Adipose tissue (tissue), 3 donors: ENCODE measurements around the gene TBC1D14. TPM values are rescaled to one million over a fixed set of nuclear protein-coding genes. Genes with fewer than 3 reads are reported as not detected.
"Not testable (repeated sequence)": the region's sequence is repeated elsewhere in the genome, so short reads cannot be mapped to it uniquely, and the experiment has no call there.

ENCODE experiments used
- H3K27ac ChIP-seq: one replicate; pipeline ENCODE4 v1.5.1; 2013; ENCODE audit warnings: low read depth, low read length
- WGBS, 3 donors: extraction: QIAGEN DNeasy Blood & Tissue Kit; methylation state at CpG; one replicate each; pipeline ENCODE4 v1.1.7; 2013; 5-methylcytosine and 5-hydroxymethylcytosine counted together
- polyA plus RNA-seq, 3 donors: library from polyadenylated mRNA; stranded (reverse); fragments of 200-250 nt; gene quantifications; one replicate each; pipeline ENCODE4 v1.2.3, GENCODE V29; 2013
- donor health status: healthy with polysubstance abuse.
- donor health status: Bipolar disorder and iron deficiency.
- donor health status: healthy.

The TBC1D14 gene
- polyA plus RNA-seq, 3 donors = 12.2 to 22.9 (median 22.9) TPM

DNA sequence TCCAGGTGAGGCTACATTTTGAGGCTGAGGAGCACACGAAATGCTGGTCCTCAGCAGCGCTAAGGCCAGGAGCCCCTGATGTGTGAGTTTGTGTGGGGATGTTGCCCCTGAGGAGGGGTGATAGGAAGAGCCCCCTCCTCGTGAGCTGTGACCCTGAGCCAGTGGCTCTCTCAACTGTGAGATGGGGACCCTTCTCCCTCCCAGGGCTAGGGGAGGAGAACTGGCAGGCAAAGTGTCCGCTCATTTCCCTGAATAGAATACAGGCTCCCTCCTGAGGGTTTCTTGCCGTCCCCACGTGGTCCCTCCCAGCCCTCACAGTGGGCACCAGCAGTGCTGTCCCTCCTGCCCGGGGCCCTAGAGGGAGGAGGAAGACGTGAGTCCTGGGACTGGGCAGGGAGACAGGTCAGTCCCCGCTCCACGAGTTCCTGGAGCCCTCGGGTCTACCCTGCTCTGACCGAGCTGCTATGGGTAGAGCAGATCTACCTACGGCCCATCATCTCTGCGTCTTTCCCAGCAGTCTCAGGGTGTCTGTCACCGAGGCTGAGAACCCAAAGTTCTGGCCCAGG, 21.0 kb upstream of the TBC1D14 start:
- H3K27ac ChIP-seq = no peak overlapping the region
- WGBS, 3 donors = 77 to 81% (median 81%) methylated on average over 15 of the region's 15 CpGs

DNA sequence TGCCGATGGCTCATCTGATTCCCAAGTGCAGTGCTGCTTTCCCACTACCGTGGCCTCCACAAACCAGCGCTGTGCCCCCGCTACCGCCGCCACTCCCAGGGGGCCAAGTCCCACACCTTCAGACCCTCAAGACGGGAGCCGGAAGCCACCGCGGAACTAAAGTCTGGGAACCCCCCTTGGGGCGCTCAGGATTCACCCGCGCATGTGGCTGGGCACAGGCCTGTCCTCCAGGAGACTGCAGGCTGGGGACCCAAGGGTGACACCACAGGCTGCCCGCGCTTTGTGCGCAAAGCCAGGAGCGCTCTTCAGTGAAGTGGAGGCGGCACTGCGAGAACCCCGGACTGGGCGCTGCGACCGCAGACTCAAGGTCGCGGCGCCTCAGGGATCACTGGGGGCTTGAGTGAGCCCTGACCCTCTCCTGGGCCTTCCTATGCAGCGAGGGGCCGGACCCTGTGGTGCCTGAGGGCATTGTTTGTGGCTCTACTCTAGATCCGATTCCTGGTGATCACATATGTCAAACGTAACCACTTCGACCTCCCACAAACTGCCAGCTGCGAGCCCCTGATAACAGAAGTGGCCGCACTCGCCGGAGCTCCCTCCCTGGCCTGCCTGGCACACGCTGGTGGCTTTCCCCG, 20.4 kb upstream of the TBC1D14 start:
- no peak overlapping the region for H3K27ac ChIP-seq
- WGBS, 3 donors = 84 to 90% (median 89%) methylated on average over 37 of the region's 37 CpGs

DNA sequence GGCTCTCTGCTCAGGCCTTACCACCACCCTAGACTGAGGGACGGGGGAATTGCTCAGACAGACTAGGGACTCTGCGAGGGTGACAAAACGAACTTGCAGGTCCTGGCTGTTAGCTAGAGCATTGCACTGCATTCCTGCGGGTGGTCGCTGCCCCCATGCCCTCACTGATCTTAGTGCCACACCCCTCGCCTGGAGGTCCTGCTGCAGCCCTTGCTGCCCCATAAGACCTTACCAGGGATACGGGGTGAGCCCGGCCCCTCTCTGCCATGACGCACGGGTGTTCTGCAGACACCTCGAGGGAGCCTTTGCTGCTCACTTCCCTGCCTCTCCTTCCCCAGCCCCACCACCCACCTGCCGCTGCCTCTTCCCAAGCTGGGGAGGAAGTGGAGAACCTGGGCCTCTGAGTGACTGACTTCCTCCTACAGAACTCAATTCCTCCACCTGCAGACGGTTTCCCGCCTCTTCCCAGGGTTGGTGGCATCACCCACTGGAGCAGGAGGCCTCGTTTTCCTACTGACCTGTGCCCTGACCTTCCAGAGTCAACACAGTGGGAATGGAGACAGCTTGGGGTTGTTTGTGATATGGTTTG, 19.8 kb upstream of the TBC1D14 start:
- no peak overlapping the region for H3K27ac ChIP-seq
- 76 to 92% (median 80%) methylated on average over 15 of the region's 15 CpGs for WGBS, 3 donors

- WGBS, 3 donors = 93 to 97% (median 96%) methylated on average over 3 of the region's 3 CpGs
- no peak overlapping the region for H3K27ac ChIP-seq
These were observed 19.3 kb upstream of the TBC1D14 start for GRCh38 chr4:6890358-6890757.

DNA sequence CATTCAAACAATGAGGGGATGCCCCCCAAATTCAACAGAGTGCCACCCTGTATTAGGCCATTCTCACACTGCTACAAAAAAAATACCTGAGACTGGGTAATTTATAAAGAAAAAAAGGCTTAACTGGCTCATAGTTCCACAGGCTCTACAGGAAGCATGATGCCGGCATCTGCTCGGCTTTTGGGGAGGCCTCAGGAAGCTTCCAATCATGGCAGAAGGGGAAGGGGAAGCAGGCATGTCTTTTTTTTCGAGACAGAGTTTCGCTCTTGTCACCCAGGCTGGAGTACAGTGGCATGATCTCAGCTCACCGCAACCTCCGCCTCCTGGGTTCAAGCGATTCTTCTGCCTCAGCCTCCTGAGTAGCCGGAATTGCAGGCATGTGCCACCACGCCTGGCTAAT, 18.7 kb upstream of the TBC1D14 start:
- not testable (repeated sequence) for H3K27ac ChIP-seq
- WGBS, 3 donors = 86 to 97% (median 86%) methylated on average over 9 of the region's 9 CpGs

- WGBS, 3 donors = 60 to 90% (median 74%) methylated on average over 10 of the region's 10 CpGs
- H3K27ac ChIP-seq = no peak overlapping the region
These were observed 18.0 kb upstream of the TBC1D14 start for GRCh38 chr4:6891436-6892170.

DNA sequence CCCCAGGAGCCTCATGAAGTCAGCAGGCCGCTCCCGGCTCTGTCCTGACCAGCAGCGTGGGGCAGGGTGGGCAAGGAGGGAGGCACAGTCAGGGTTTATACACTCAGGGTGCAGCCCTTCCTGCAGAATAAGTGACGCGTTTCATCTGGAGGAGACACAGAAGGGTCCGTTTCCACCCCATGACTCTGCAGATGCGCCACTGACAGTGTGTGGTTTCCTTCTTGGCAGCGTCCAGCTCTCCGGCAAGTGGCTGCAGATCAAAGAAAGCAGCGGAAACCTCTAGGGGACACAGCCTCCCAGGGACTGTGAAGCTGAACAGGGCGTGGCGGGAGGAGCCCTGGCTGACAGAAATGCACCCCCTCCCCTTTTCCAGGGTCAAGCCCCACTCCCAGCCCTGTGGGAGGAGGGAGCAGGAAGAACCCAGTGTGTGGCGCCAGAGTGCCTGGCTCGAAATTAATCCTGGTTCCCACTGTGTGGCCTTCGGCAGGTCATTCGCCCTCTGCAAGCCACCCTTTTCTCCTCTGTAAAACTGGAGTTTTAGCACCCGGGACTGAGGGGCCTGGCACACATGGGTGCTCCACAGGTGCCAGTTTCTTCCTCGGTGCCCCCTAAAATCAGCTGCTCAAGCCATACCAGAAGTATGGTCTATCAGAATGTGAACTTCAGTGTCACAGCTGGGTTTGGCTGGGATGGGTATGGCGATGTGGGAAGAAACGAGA, 17.3 kb upstream of the TBC1D14 start:
- no peak overlapping the region for H3K27ac ChIP-seq
- WGBS, 3 donors = 14 to 67% (median 19%) methylated on average over 20 of the region's 20 CpGs

DNA sequence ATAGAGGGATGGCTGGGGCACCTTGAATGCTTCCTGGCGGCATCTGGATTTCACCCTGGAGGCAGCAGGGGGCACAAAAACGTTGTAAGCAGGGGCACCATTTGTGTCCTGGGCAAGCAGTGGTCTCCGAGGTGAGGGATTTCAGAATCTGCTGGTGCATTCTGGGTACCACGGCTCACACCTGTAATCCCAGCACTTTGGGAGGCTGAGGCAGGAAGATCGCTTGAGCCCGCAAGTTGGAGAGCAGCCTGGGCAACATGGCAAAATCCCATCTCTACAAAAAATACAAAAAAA, 16.8 kb upstream of the TBC1D14 start:
- H3K27ac ChIP-seq = no peak overlapping the region
- 74 to 80% (median 75%) methylated on average over 6 of the region's 6 CpGs for WGBS, 3 donors

GRCh38 chr4:6893449-6894085, 16.1 kb upstream of the TBC1D14 start:
- 32 to 60% (median 53%) methylated on average over 7 of the region's 7 CpGs for WGBS, 3 donors

DNA sequence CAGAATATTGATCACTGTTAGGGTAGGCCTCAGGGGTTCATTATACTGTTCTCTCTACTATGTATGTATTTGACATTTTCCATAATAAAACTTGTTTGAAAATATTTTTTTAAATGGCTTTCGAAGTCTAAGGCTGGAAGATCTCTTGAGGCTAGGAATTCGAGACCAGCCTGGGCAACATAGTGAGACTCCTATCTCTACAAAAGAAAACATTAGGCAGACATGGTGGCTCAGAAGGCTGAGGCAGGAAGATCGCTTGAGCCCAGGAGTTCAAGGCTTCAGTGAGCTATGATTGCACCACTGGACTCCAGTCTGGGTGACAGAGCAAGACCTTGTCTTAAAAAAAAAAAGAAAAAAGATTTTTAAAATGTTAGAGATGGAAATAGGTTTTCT, 15.5 kb upstream of the TBC1D14 start:
- no peak overlapping the region for H3K27ac ChIP-seq
- WGBS, 3 donors = 92 to 98% (median 96%) methylated on average over 3 of the region's 3 CpGs

More at GRCh38 chr4:6893449-6894085, 16.1 kb upstream of the TBC1D14 start:
- no peak overlapping the region for H3K27ac ChIP-seq

DNA sequence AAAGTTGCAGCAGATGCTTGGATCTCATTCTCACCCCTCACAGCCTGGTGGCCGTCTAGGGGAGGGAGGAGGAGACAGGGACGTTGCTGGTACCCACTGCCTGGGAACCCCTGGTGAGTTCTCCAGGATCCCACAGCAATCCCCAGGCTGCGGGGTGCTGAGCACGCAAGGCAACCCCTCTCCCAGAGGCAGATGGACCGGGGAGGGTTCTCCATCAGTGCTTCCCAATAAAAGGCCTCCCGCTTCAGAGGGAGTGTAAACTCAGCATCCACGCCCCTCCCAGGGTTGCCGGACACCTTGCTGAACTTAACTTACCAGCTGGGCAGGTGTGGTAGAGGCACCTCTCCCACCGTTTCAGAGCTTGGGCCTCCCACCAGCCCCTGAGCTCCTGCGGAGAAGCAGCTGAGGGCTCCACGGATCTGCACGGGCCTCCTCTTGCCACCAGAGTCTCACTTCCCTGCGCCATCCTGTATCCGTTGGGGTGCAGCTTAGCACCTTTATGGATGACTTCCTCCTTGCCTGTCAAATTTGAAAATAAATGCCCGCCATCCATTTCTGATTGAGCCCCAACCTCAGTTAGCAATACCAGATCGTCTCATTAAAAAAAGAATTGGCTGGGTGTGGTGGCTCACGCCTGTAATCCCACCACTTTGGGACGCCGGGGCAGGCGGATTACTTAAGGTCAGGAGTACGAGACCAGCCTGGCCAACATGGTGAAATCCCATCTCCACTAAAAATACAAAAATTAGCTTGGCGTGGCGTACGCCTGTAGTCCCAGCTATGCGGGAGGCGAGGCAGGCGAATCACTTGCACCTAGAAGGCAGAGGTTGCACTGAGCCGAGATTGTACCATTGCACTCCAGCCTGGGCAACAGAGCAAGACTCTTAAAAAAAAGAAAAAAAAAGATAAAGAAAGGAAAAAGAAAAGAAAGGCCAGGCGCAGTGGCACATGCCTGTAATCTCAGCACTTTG, 14.8 kb upstream of the TBC1D14 start:
- 88 to 93% (median 90%) methylated on average over 28 to 29 of the region's 29 CpGs for WGBS, 3 donors
- H3K27ac ChIP-seq = no peak overlapping the region

DNA sequence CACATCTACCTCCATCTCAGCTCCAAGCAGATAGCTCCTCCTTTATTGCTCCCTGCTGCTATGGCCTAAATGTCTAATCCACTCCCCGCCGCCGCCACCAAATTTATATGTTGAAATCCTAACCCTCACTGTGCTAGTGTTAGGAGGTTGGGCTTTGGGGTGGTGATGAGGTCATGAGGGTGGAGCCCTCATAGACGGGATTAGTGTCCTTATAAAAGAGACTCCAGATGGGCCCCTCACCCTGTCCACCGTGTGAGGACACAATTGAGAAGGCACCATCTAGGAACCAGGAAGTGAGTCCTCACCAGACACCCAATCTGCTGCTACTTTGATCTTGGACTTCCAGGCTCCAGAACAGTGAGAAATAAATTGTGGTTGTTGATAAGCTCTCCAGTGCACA, 13.6 kb upstream of the TBC1D14 start:
- no peak overlapping the region for H3K27ac ChIP-seq
- 75 to 85% methylated on average over 5 of the region's 5 CpGs; no CpG with 5 or more reads in 1 of the 3 donors for WGBS, 3 donors

GRCh38 chr4:6898763-6899162, 10.9 kb upstream of the TBC1D14 start:
- WGBS, 3 donors = 76 to 86% (median 76%) methylated on average over 3 of the region's 3 CpGs
- H3K27ac ChIP-seq = no peak overlapping the region

- 91 to 95% (median 93%) methylated on average over 10 of the region's 10 CpGs for WGBS, 3 donors
- H3K27ac ChIP-seq = no peak overlapping the region
These were observed 9.3 kb upstream of the TBC1D14 start for GRCh38 chr4:6900181-6900812.

GRCh38 chr4:6900956-6901355, 8.7 kb upstream of the TBC1D14 start:
- 69 to 85% (median 75%) methylated on average over 12 of the region's 12 CpGs for whole genome bisulfite sequencing, 3 donors
- no peak overlapping the region for H3K27ac ChIP-seq

- no peak overlapping the region for H3K27ac ChIP-seq
- WGBS, 3 donors = 56 to 63% (median 57%) methylated on average over 23 to 24 of the region's 24 CpGs
These were observed 7.8 kb upstream of the TBC1D14 start for GRCh38 chr4:6901669-6902317.
